H1 (cell line): ENCODE measurements around the gene CEP72. TPM values are rescaled to one million over a fixed set of nuclear protein-coding genes. Genes with fewer than 3 reads are reported as not detected.

ENCODE experiments used
- CTCF ChIA-PET: fragments of 300-600 bp; sonication (Branson Sonifier 250); formaldehyde crosslinking; loops from one replicate; lab custom pipeline; 2021; ENCODE audit not compliant: partially characterized antibody; lab: Charles Lee
- POLR2A ChIA-PET: fragments of 300-600 bp; sonication (Branson Sonifier 250); formaldehyde crosslinking; loops from one replicate; lab custom pipeline; 2021; ENCODE audit warnings: inconsistent platforms; ENCODE audit not compliant: partially characterized antibody; lab: Charles Lee
- DNase-seq, 2 experiments: peaks; one replicate each; pipeline versions ENCODE4 v3.0.0 to v3.0.0-alpha.2; 2010 to 2022; ENCODE audit warnings: low spot score in 2 of 2, low read depth in 1 of 2, mixed read lengths in 1 of 2
- FAIRE-seq: peaks from 2 replicates; lab custom pipeline; 2011; peaks lifted over from hg19 to GRCh38; lab: Jason Lieb, UNC
- H2AFZ ChIP-seq: 2 replicates; pipeline ENCODE4 v1.8.1; 2012; ENCODE audit warnings: low read length, inconsistent platforms
- H2AK5ac ChIP-seq: 2 replicates; pipeline ENCODE4 v1.6.1; 2013; ENCODE audit warnings: low read depth, low read length
- H2BK120ac ChIP-seq: replicated peaks from 2 replicates; pipeline ENCODE3; 2013; ENCODE audit warnings: low read depth, low read length, inconsistent platforms
- H2BK12ac ChIP-seq: 2 replicates; pipeline ENCODE4 v1.6.1; 2013; ENCODE audit warnings: low read depth, low read length
- H2BK15ac ChIP-seq: 2 replicates; pipeline ENCODE4 v1.6.1; 2013; ENCODE audit warnings: low read length
- H2BK20ac ChIP-seq: 2 replicates; pipeline ENCODE4 v1.6.1; 2013; ENCODE audit warnings: low read length
- H2BK5ac ChIP-seq: 2 replicates; pipeline ENCODE4 v1.6.1; 2013; ENCODE audit warnings: low read depth, low read length
- H3K14ac ChIP-seq: 2 replicates; pipeline ENCODE4 v1.6.1; 2013; ENCODE audit warnings: inconsistent platforms; ENCODE audit not compliant: insufficient read length
- H3K18ac ChIP-seq: 2 replicates; pipeline ENCODE4 v1.6.1; 2013; ENCODE audit warnings: low read length; ENCODE audit errors: extremely low read depth
- H3K23ac ChIP-seq: 2 replicates; pipeline ENCODE4 v1.6.1; 2013; ENCODE audit warnings: inconsistent platforms; ENCODE audit not compliant: insufficient read length
- H3K23me2 ChIP-seq: 2 replicates; pipeline ENCODE4 v1.6.1; 2013; ENCODE audit warnings: low read depth, low read length
- H3K27ac ChIP-seq: 2 replicates; pipeline ENCODE4 v1.6.1; 2011; ENCODE audit warnings: low read depth, low read length, inconsistent platforms
- H3K27me3 ChIP-seq, 4 experiments: replicated peaks in 1 of 4; 1 replicate in 1 of 4; 2 replicates in 3 of 4; pipeline versions ENCODE4 v1.6.1 to v1.8.1; 2011 to 2013; ENCODE audit warnings: low read length in 3 of 4, mild to moderate bottlenecking in 3 of 4, inconsistent platforms in 2 of 4, mixed read lengths in 2 of 4, moderate library complexity in 1 of 4; ENCODE audit not compliant: control insufficient read depth in 3 of 4, insufficient read depth in 3 of 4; ENCODE audit errors: extremely low read depth in 1 of 4
- H3K36me3 ChIP-seq, 4 experiments: 2 replicates each; pipeline versions ENCODE4 v1.6.1 to v1.8.1; 2011 to 2013; ENCODE audit warnings: mild to moderate bottlenecking in 4 of 4, low read length in 3 of 4, moderate library complexity in 2 of 4, control low read depth in 1 of 4, inconsistent platforms in 1 of 4; ENCODE audit not compliant: insufficient read depth in 4 of 4, control insufficient read depth in 2 of 4
- H3K4ac ChIP-seq: replicated peaks from 2 replicates; pipeline ENCODE3; 2013; ENCODE audit warnings: low read length, low read depth, mixed read lengths, inconsistent platforms; ENCODE audit not compliant: insufficient read length
- H3K4me1 ChIP-seq, 4 experiments: replicated peaks in 1 of 4; 1 replicate in 1 of 4; 2 replicates in 3 of 4; pipeline versions ENCODE4 v1.6.1 to v1.8.1; 2011 to 2013; ENCODE audit warnings: low read length in 3 of 4, inconsistent platforms in 2 of 4, mixed read lengths in 1 of 4; ENCODE audit not compliant: insufficient read depth in 4 of 4, control insufficient read depth in 3 of 4
- H3K4me2 ChIP-seq, 2 experiments: 2 replicates each; pipeline versions ENCODE4 v1.6.1 to v1.8.1; 2011 to 2013; ENCODE audit warnings: low read depth in 2 of 2, low read length in 2 of 2, control low read depth in 1 of 2, inconsistent platforms in 1 of 2, mild to moderate bottlenecking in 1 of 2; ENCODE audit not compliant: insufficient read depth in 1 of 2
- H3K4me3 ChIP-seq, 4 experiments: fragments of 200-600, 300-600 bp in 1 of 4; sonication (generic), shearing (Covaris generic), sonication (Bioruptor Twin) in 1 of 4; 2 replicates each; pipeline versions ENCODE4 v1.5.1 to v1.8.1; 2011 to 2016; ENCODE audit warnings: low read length in 4 of 4, low read depth in 3 of 4, control low read depth in 2 of 4, inconsistent platforms in 2 of 4, mild to moderate bottlenecking in 2 of 4, mixed read lengths in 1 of 4, moderate library complexity in 1 of 4; ENCODE audit not compliant: insufficient read depth in 2 of 4; ENCODE audit errors: extremely low read depth in 1 of 4
- H3K56ac ChIP-seq: replicated peaks from 2 replicates; pipeline ENCODE3; 2013; ENCODE audit warnings: low read depth, mild to moderate bottlenecking, mixed read lengths, low read length, inconsistent platforms; ENCODE audit not compliant: insufficient read length
- H3K79me1 ChIP-seq: 2 replicates; pipeline ENCODE4 v1.6.1; 2013; ENCODE audit warnings: low read depth, low read length, control low read depth
- H3K79me2 ChIP-seq, 2 experiments: 2 replicates each; pipeline versions ENCODE4 v1.6.1 to v1.8.1; 2012 to 2013; ENCODE audit warnings: low read length in 2 of 2, mild to moderate bottlenecking in 2 of 2, inconsistent platforms in 1 of 2; ENCODE audit not compliant: insufficient read depth in 2 of 2, control insufficient read depth in 1 of 2
- H3K9ac ChIP-seq, 4 experiments: replicated peaks in 1 of 4; 1 replicate in 1 of 4; 2 replicates in 3 of 4; pipeline versions ENCODE4 v1.6.1 to v1.8.1; 2011 to 2013; ENCODE audit warnings: low read depth in 3 of 4, low read length in 3 of 4, control low read depth in 2 of 4, mild to moderate bottlenecking in 2 of 4, moderate library complexity in 2 of 4, inconsistent platforms in 1 of 4; ENCODE audit errors: extremely low read depth in 1 of 4
- H3K9me3 ChIP-seq, 2 experiments: 2 replicates each; pipeline versions ENCODE4 v1.6.1 to v1.8.1; 2012 to 2013; ENCODE audit warnings: mild to moderate bottlenecking in 2 of 2, moderate library complexity in 2 of 2, control low read depth in 1 of 2, inconsistent platforms in 1 of 2, low read depth in 1 of 2, low read length in 1 of 2, mixed read lengths in 1 of 2; ENCODE audit not compliant: insufficient read depth in 2 of 2
- H4K20me1 ChIP-seq, 2 experiments: replicated peaks in 1 of 2; 2 replicates each; pipeline versions ENCODE3 to v1.8.1; 2011 to 2013; ENCODE audit warnings: inconsistent platforms in 2 of 2, low read length in 2 of 2, mild to moderate bottlenecking in 1 of 2; ENCODE audit not compliant: insufficient read depth in 2 of 2, control insufficient read depth in 1 of 2
- H4K5ac ChIP-seq: 2 replicates; pipeline ENCODE4 v1.6.1; 2013; ENCODE audit warnings: low read length, low read depth, mixed read lengths, inconsistent platforms; ENCODE audit not compliant: insufficient read length
- H4K8ac ChIP-seq: 2 replicates; pipeline ENCODE4 v1.8.0; 2013; ENCODE audit warnings: mild to moderate bottlenecking, moderate library complexity, low read length, inconsistent platforms; ENCODE audit not compliant: insufficient read depth; ENCODE audit errors: extremely low read depth
- H4K91ac ChIP-seq: replicated peaks from 2 replicates; pipeline ENCODE3; 2013; ENCODE audit warnings: low read length, mixed read lengths, inconsistent platforms; ENCODE audit not compliant: insufficient read length
- BACH1 ChIP-seq: IDR thresholded peaks from 2 replicates; pipeline ENCODE4 v1.6.1; 2012; ENCODE audit warnings: low read length, improper control_type of control experiment
- CBX8 ChIP-seq: fragments of 300-800, 300-1000 bp; sonication (generic); IDR thresholded peaks from 2 replicates; pipeline ENCODE4 v1.7.1; 2016; ENCODE audit warnings: low read depth, low read length, borderline replicate concordance
- CEBPB ChIP-seq: IDR thresholded peaks from 2 replicates; pipeline ENCODE4 v1.6.1; 2012; ENCODE audit warnings: low read depth, low read length
- EGR1 ChIP-seq: IDR thresholded peaks from 2 replicates; pipeline ENCODE4 v1.6.1; 2011; ENCODE audit warnings: low read depth, low read length, borderline replicate concordance
- FOSL1 ChIP-seq: IDR thresholded peaks from 2 replicates; pipeline ENCODE4 v1.6.1; 2011; ENCODE audit warnings: mild to moderate bottlenecking, low read depth, low read length, moderate library complexity; ENCODE audit not compliant: insufficient read depth
- GTF2F1 ChIP-seq: IDR thresholded peaks from 2 replicates; pipeline ENCODE4 v1.6.1; 2012; ENCODE audit warnings: low read depth, low read length, improper control_type of control experiment, borderline replicate concordance
- POLR2A ChIP-seq, 2 experiments: IDR thresholded peaks; 1 replicate in 1 of 2; 2 replicates in 1 of 2; pipeline ENCODE4 v1.6.1; 2011; ENCODE audit warnings: low read depth in 2 of 2, low read length in 2 of 2, mild to moderate bottlenecking in 2 of 2; ENCODE audit errors: control extremely low read depth in 1 of 2
- POLR2AphosphoS5 ChIP-seq: IDR thresholded peaks from 2 replicates; pipeline ENCODE4 v1.6.1; 2011; ENCODE audit warnings: low read depth, low read length
- RAD21 ChIP-seq, 2 experiments: IDR thresholded peaks in 1 of 2; conservative IDR thresholded peaks in 1 of 2; 2 replicates each; pipeline ENCODE4 v1.6.1; 2011; ENCODE audit warnings: low read depth in 2 of 2, low read length in 2 of 2, improper control_type of control experiment in 1 of 2, inconsistent platforms in 1 of 2, mild to moderate bottlenecking in 1 of 2, moderate library complexity in 1 of 2
- RNF2 ChIP-seq: fragments of 200-900, 300-1000 bp; sonication (generic); IDR thresholded peaks from 2 replicates; pipeline ENCODE4 v1.7.1; 2016; ENCODE audit warnings: borderline replicate concordance, low read depth, mild to moderate bottlenecking, antibody characterized with exemption, low read length; ENCODE audit not compliant: poor library complexity, severe bottlenecking; ENCODE audit errors: missing control alignments
- SIRT6 ChIP-seq: IDR thresholded peaks from one replicate; pipeline ENCODE4 v1.7.1; 2012; ENCODE audit warnings: low read length, inconsistent platforms
- SP2 ChIP-seq: IDR thresholded peaks from 2 replicates; pipeline ENCODE4 v1.6.1; 2012; ENCODE audit warnings: mild to moderate bottlenecking, low read length, inconsistent platforms
- SRF ChIP-seq: IDR thresholded peaks from 2 replicates; pipeline ENCODE4 v1.6.1; 2011; ENCODE audit warnings: mild to moderate bottlenecking, low read depth, low read length, moderate library complexity
- SUZ12 ChIP-seq: fragments of 200-600 bp; sonication (generic); IDR thresholded peaks from 2 replicates; pipeline ENCODE4 v1.6.1; 2012; ENCODE audit warnings: mild to moderate bottlenecking, inconsistent platforms, low read length, moderate library complexity, mixed read lengths
- TAF7 ChIP-seq: optimal IDR thresholded peaks from 2 replicates; pipeline ENCODE3; 2011; ENCODE audit warnings: low read depth, mild to moderate bottlenecking, inconsistent platforms, low read length, moderate library complexity, borderline replicate concordance
- TCF12 ChIP-seq: IDR thresholded peaks from 2 replicates; pipeline ENCODE4 v1.6.1; 2011; ENCODE audit warnings: low read depth, mild to moderate bottlenecking, low read length
- WGBS, 2 experiments: shearing (Covaris generic) in 1 of 2; methylation state at CpG; one replicate each; pipeline versions ENCODE4 v1.1.6 to v1.1.7; 2013 to 2015; ENCODE audit warnings: low lambda C conversion rate in 2 of 2, mixed read lengths in 2 of 2, inconsistent platforms in 1 of 2, low coverage in 1 of 2, missing lambda C conversion rate in 1 of 2; ENCODE audit not compliant: insufficient replicate concordance in 2 of 2, insufficient coverage in 1 of 2, insufficient read length in 1 of 2; ENCODE audit errors: extremely low coverage in 1 of 2, missing lambda C conversion rate in 1 of 2; 5-methylcytosine and 5-hydroxymethylcytosine counted together
- polyA plus RNA-seq, 7 experiments: library from polyadenylated mRNA; depleted of rRNA in 3 of 7; stranded (reverse) in 5 of 7; unstranded in 2 of 7; fragments of >200 nt in 5 of 7; fragments of 200-250 nt in 2 of 7; gene quantifications; 1 replicate in 5 of 7; 2 replicates in 1 of 7; 4 replicates in 1 of 7; pipeline versions ENCODE4 v1.2.1 to v1.2.3, GENCODE V29; 2011 to 2013; ENCODE audit warnings: missing spikeins in 2 of 7, mixed read lengths in 2 of 7
- total RNA-seq: library from RNA; stranded (reverse); fragmentation: NEBNext Ultra II Directional; extraction: Animal tissue kit (Norgen Biotek cat#: 25700); gene quantifications from 2 replicates; pipeline ENCODE4 v1.2.1, GENCODE V29; 2021

Gene CEP72
- total and polyA plus RNA-seq, 2 of the 8 experiments (the other 6 are each of a cell fraction or from before 2014, with no cell fraction given) = 13.1 to 19.6 TPM

DNA sequence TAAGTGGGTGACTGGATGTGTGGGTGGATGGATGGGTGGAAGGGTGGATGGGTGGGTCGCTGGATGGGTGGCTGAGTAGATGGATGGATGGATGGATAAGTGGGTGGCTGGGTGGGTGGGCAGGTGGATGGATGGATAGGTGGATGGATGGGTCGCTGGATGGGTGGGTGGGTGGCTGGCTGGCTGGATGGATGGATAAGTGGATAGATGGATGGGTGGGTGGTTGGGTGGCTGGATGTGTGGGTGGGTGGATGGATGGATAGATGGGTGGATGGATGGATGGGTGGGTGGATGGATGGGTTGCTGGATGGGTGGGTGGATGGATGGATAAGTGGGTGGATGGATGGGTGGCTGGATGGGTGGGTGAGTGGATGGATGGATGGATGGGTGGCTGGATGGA lies 27.3 kb upstream of the CEP72 start:
- FAIRE-seq = no peak
- no peak overlapping the region for H3K9ac ChIP-seq
- no peaks in the 10 kb centered on the region for H3K36me3 ChIP-seq
- no peak for TF ChIP-seq RNF2
- no peak for TF ChIP-seq BACH1
- no peak for TF ChIP-seq EGR1
- TF ChIP-seq POLR2A (IDR thresholded peaks at IDR 0.05; ENCODE audit: control extremely low read depth in 1 of 2, low read depth in 2 of 2, low read length in 2 of 2) = no peak
- TF ChIP-seq CBX8 = no peak
- no peak for TF ChIP-seq SUZ12
- no peak for TF ChIP-seq POLR2AphosphoS5
- no peak for TF ChIP-seq SRF
- TF ChIP-seq TCF12 = no peak
- TF ChIP-seq RAD21 (IDR thresholded peaks at IDR 0.05 in 1 of 2, conservative IDR thresholded peaks at IDR 0.05 in 1 of 2; ENCODE audit: low read depth in 2 of 2, low read length in 2 of 2) = no peak
- no peak for TF ChIP-seq FOSL1
- no peak for TF ChIP-seq CEBPB
- TF ChIP-seq SIRT6 = no peak
- no peak for TF ChIP-seq SP2
- no peak for TF ChIP-seq TAF7
- no peak for TF ChIP-seq GTF2F1

More for the DNA sequence above, 27.3 kb upstream of the CEP72 start:
- CTCF ChIA-PET = no interaction called here
- peaks cover 14% of the 10 kb centered on the region; the same call in 1 of the 2 replicates for H3K23me2 ChIP-seq
- H3K79me2 ChIP-seq = no peaks in the 10 kb centered on the region
- no peak overlapping the region for H3K18ac ChIP-seq
- H3K14ac ChIP-seq = no peak overlapping the region
- POLR2A ChIA-PET = no interaction called here
- no peak overlapping the region for H3K56ac ChIP-seq
- no peak overlapping the region for H2AK5ac ChIP-seq
- no peak overlapping the region for H3K4me3 ChIP-seq
- H3K27ac ChIP-seq = no peak overlapping the region
- no peak overlapping the region for H3K4ac ChIP-seq
- no peak overlapping the region for H3K4me2 ChIP-seq
- H4K8ac ChIP-seq = no peak overlapping the region; the same call in 1 of the 2 replicates
- WGBS, 2 experiments = no CpG with 5 or more reads among the region's 2 CpGs
- H4K91ac ChIP-seq = no peak overlapping the region
- H4K20me1 ChIP-seq = peaks cover 0 to 6% of the 10 kb centered on the region in 2 experiments
- no peak overlapping the region for H4K5ac ChIP-seq
- no peak overlapping the region for H2BK120ac ChIP-seq
- H2BK5ac ChIP-seq = no peak overlapping the region
- H3K79me1 ChIP-seq = no peaks in the 10 kb centered on the region
- no peaks in the 10 kb centered on the region; a peak in 1 of 4 replicates for H3K9me3 ChIP-seq
- no peak overlapping the region for H2AFZ ChIP-seq
- DNase-seq = no peak
- H3K4me1 ChIP-seq = peaks cover 0 to 5% (median 1%) of the 10 kb centered on the region in 4 experiments; a peak in 2 of 7 replicates
- no peak overlapping the region for H2BK20ac ChIP-seq
- no peak overlapping the region for H3K23ac ChIP-seq
- H3K27me3 ChIP-seq = no peaks in the 10 kb centered on the region; a peak in 1 of 7 replicates
- H2BK15ac ChIP-seq = no peak overlapping the region
- H2BK12ac ChIP-seq = no peak overlapping the region
